Small intestine (tissue), 7 donors: ENCODE data around the gene PARP8. TPM values are rescaled to one million over a fixed set of nuclear protein-coding genes. Genes with fewer than 3 reads are reported as not detected.

Experiments
- DNase-seq, 2 donors: peaks; one replicate each; pipeline versions ENCODE4 v3.0.0 to v3.0.0-alpha.2; 2013
- FAIRE-seq: peaks from 2 replicates; lab custom pipeline; 2012; peaks lifted over from hg19 to GRCh38; lab: Jason Lieb, UNC
- H3K27ac ChIP-seq, 3 donors: one replicate each; pipeline ENCODE4 v1.5.1; 2013; ENCODE audit warnings: low read length in 2 of 3, mild to moderate bottlenecking in 2 of 3, control low read depth in 1 of 3, inconsistent platforms in 1 of 3, low read depth in 1 of 3, moderate library complexity in 1 of 3
- H3K27me3 ChIP-seq, 3 donors: one replicate each; pipeline ENCODE4 v1.6.1; 2013; ENCODE audit warnings: low read length in 3 of 3, inconsistent platforms in 1 of 3; ENCODE audit not compliant: control insufficient read depth in 3 of 3, insufficient read depth in 3 of 3
- H3K36me3 ChIP-seq, 3 donors: one replicate each; pipeline ENCODE4 v1.6.1; 2013; ENCODE audit warnings: low read length in 3 of 3, inconsistent platforms in 1 of 3, low read depth in 1 of 3, mild to moderate bottlenecking in 1 of 3, moderate library complexity in 1 of 3; ENCODE audit not compliant: control insufficient read depth in 3 of 3, insufficient read depth in 2 of 3
- H3K4me1 ChIP-seq, 3 donors: one replicate each; pipeline ENCODE4 v1.6.1; 2013; ENCODE audit warnings: low read length in 2 of 3, inconsistent platforms in 1 of 3, low read depth in 1 of 3, mild to moderate bottlenecking in 1 of 3, moderate library complexity in 1 of 3; ENCODE audit not compliant: control insufficient read depth in 3 of 3, insufficient read depth in 2 of 3
- H3K4me3 ChIP-seq, 3 donors: one replicate each; pipeline ENCODE4 v1.5.1; 2013; ENCODE audit warnings: low read length in 3 of 3, control low read depth in 1 of 3, inconsistent platforms in 1 of 3, low read depth in 1 of 3, mild to moderate bottlenecking in 1 of 3, moderate library complexity in 1 of 3
- H3K9me3 ChIP-seq, 2 donors: one replicate each; pipeline ENCODE4 v1.6.1; 2013; ENCODE audit warnings: low read depth in 1 of 2, low read length in 1 of 2; ENCODE audit not compliant: control insufficient read depth in 2 of 2, insufficient read depth in 1 of 2
- WGBS, 3 donors: extraction: QIAGEN DNeasy Blood & Tissue Kit; methylation state at CpG; one replicate each; pipeline ENCODE4 v1.1.7; 2013; 5-methylcytosine and 5-hydroxymethylcytosine counted together
- polyA plus RNA-seq, 4 donors: library from polyadenylated mRNA; stranded (reverse) in 3 of 4; unstranded in 1 of 4; fragments of 200-250 nt in 3 of 4; fragments of 120-200 nt in 1 of 4; gene quantifications; one replicate each; pipeline versions ENCODE4 v1.2.1 to v1.2.3, GENCODE V29; 2013
- donor health status: healthy with polysubstance abuse.
- donor health status: control.
- donor health status: control.
- donor health status: Bipolar disorder and iron deficiency.
- donor health status: healthy.

Gene PARP8
- polyA plus RNA-seq, 4 donors, result 6.5 to 11.9 (median 9.8) TPM

- Histone ChIP-seq H3K9me3 (no peaks in the 10 kb centered on the region), H3K4me1 (no peaks in the 10 kb centered on the region), H3K36me3 (no peaks in the 10 kb centered on the region), H3K4me3 (no peak overlapping the region), H3K27me3 (no peaks in the 10 kb centered on the region), H3K27ac (no peak overlapping the region)
- no peak for DNase-seq
- FAIRE-seq, result no peak
- 85 to 95% (median 93%) methylated on average over 3 of the region's 3 CpGs for WGBS, 3 donors
These were observed 67.3 kb downstream of the PARP8 start for GRCh38 chr5:50733741-50734140.

- no peaks in the 10 kb centered on the region for H3K4me1 ChIP-seq
- no peak for DNase-seq
- H3K27me3 ChIP-seq, result no peaks in the 10 kb centered on the region
- no peaks in the 10 kb centered on the region for H3K36me3 ChIP-seq
- H3K27ac ChIP-seq, result no peak overlapping the region
- WGBS, 3 donors, result 57 to 71% (median 66%) methylated on average over 1 of the region's 1 CpG
- no peak overlapping the region for H3K4me3 ChIP-seq
- no peak for FAIRE-seq
- H3K9me3 ChIP-seq, result no peaks in the 10 kb centered on the region
These were observed 72.4 kb downstream of the PARP8 start for GRCh38 chr5:50738864-50739263.

- Histone ChIP-seq H3K27ac (no peak overlapping the region), H3K36me3 (no peaks in the 10 kb centered on the region), H3K4me1 (peaks cover 0 to 2% (median 0%) of the 10 kb centered on the region in 3 donors), H3K9me3 (no peaks in the 10 kb centered on the region), H3K27me3 (no peaks in the 10 kb centered on the region), H3K4me3 (no peak overlapping the region)
- 57 to 77% (median 65%) methylated on average over 4 of the region's 4 CpGs for WGBS, 3 donors
- FAIRE-seq (peak; percentile 30), DNase-seq (no peak)
These were observed 74.4 kb downstream of the PARP8 start for GRCh38 chr5:50740832-50741231.

GRCh38 chr5:50744776-50745175 is 78.3 kb downstream of the PARP8 start:
- H3K27me3 ChIP-seq, result no peaks in the 10 kb centered on the region
- peak overlapping the region; percentile 2 to 50 (median 20) for H3K27ac ChIP-seq
- H3K4me3 ChIP-seq, result peak overlapping the region in 1 of 3 donors; percentile 23
- no peaks in the 10 kb centered on the region for H3K36me3 ChIP-seq
- FAIRE-seq (no peak), DNase-seq (peak; percentile 59 to 64)
- peaks cover 0 to 2% (median 0%) of the 10 kb centered on the region in 3 donors for H3K4me1 ChIP-seq
- no peaks in the 10 kb centered on the region for H3K9me3 ChIP-seq
- 3 to 8% (median 4%) methylated on average over 2 of the region's 2 CpGs for WGBS, 3 donors

DNA sequence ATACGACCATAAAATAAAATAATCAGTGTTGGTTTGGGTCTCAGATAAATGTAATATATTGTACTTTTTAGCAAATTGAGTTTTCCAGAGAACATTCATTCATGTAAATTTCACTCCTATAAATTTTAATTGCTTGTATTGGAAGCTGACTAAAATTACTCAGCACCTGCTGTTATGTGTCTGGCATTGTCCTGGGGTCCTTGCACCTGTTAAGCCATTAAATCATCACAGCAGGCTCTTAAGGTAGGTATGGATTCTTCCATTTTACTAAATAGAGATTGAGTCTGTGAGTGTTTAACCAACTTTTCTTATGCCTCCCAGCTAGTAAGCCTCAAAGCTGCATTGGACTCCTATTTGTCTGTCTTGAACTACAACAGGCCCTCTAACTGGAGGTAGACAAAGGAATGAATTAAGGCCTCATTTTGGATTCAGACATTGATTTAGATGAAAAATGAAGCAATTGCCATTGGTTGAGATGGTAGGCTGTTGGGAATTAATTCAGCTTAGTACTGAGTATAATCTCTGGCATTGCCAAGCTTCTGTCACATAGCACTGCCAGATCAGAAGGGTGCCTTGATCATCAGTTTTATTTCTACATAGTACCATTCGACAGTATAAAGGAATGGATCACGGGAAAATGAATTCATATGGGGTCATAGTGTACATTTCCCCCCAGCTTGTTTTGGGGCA is 78.9 kb downstream of the PARP8 start:
- WGBS, 3 donors, result 65 to 82% (median 69%) methylated on average over 3 of the region's 3 CpGs
- peaks cover 0 to 2% (median 0%) of the 10 kb centered on the region in 3 donors for H3K4me1 ChIP-seq
- H3K27me3 ChIP-seq, result no peaks in the 10 kb centered on the region
- DNase-seq, result no peak
- no peak overlapping the region for H3K4me3 ChIP-seq
- no peak for FAIRE-seq
- peak overlapping the region in 2 of 3 donors; percentile 20 to 50 for H3K27ac ChIP-seq
- H3K36me3 ChIP-seq, result no peaks in the 10 kb centered on the region
- H3K9me3 ChIP-seq, result no peaks in the 10 kb centered on the region

- DNase-seq, result no peak
- H3K27ac ChIP-seq, result no peak overlapping the region
These were observed 82.7 kb downstream of the PARP8 start for GRCh38 chr5:50749181-50749580.

GRCh38 chr5:50749873-50750272 is 83.4 kb downstream of the PARP8 start:
- no peaks in the 10 kb centered on the region for H3K4me1 ChIP-seq
- H3K27me3 ChIP-seq, result no peaks in the 10 kb centered on the region
- no peak for DNase-seq
- no peak for FAIRE-seq
- 66 to 77% (median 76%) methylated on average over 3 of the region's 3 CpGs for WGBS, 3 donors
- H3K4me3 ChIP-seq, result no peak overlapping the region
- no peak overlapping the region for H3K27ac ChIP-seq
- H3K9me3 ChIP-seq, result no peaks in the 10 kb centered on the region
- H3K36me3 ChIP-seq, result no peaks in the 10 kb centered on the region

More at GRCh38 chr5:50749181-50749580, 82.7 kb downstream of the PARP8 start:
- WGBS, 3 donors, result 66 to 80% (median 76%) methylated on average over 2 of the region's 2 CpGs
- Histone ChIP-seq H3K4me1 (peaks cover 0 to 1% (median 0%) of the 10 kb centered on the region in 3 donors), H3K4me3 (no peak overlapping the region), H3K27me3 (no peaks in the 10 kb centered on the region), H3K36me3 (no peaks in the 10 kb centered on the region), H3K9me3 (no peaks in the 10 kb centered on the region)
- FAIRE-seq, result no peak

- 58 to 69% (median 63%) methylated on average over 5 of the region's 5 CpGs for WGBS, 3 donors
- FAIRE-seq (peak; percentile 85), DNase-seq (peak; percentile 65 to 73)
- Histone ChIP-seq H3K4me1 (no peaks in the 10 kb centered on the region), H3K27ac (no peak overlapping the region), H3K4me3 (no peak overlapping the region), H3K27me3 (no peaks in the 10 kb centered on the region), H3K36me3 (no peaks in the 10 kb centered on the region), H3K9me3 (no peaks in the 10 kb centered on the region)
These were observed 84.7 kb downstream of the PARP8 start for GRCh38 chr5:50751064-50751657.
